ENCODE data around the gene SP5.

SP5 gene

DNA sequence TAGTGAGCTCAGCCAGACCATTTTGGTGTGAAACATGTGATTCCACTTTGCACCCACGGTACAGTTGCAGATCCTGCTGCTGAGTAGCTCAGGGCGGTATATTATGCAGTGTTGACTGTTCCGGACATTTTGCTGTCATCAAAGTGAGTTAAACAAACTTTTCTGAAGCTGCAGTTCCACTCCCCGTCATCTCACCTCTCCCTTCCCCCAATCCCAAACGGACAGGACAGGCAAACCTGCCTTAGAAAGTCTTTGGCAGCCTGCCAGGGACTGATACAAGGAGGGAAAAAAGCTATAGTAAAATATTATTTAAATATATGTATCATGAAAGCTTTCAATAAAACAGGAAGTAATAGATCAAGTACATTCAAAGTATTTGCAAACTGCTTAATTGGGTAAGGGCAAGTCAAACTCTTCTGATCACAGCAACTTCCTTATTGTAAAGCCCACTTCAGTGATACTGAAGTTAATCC is 35.5 kb upstream of the SP5 start:
- no peak overlapping the region for H3K4me3 ChIP-seq (ENCODE audit: low read depth, low read length)
- TF ChIP-seq, protein P1, sequence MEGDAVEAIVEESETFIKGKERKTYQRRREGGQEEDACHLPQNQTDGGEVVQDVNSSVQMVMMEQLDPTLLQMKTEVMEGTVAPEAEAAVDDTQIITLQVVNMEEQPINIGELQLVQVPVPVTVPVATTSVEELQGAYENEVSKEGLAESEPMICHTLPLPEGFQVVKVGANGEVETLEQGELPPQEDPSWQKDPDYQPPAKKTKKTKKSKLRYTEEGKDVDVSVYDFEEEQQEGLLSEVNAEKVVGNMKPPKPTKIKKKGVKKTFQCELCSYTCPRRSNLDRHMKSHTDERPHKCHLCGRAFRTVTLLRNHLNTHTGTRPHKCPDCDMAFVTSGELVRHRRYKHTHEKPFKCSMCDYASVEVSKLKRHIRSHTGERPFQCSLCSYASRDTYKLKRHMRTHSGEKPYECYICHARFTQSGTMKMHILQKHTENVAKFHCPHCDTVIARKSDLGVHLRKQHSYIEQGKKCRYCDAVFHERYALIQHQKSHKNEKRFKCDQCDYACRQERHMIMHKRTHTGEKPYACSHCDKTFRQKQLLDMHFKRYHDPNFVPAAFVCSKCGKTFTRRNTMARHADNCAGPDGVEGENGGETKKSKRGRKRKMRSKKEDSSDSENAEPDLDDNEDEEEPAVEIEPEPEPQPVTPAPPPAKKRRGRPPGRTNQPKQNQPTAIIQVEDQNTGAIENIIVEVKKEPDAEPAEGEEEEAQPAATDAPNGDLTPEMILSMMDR (IDR thresholded peaks at IDR 0.05; ENCODE audit: borderline replicate concordance, insufficient read depth, low read depth, low read length) = no peak

DNA sequence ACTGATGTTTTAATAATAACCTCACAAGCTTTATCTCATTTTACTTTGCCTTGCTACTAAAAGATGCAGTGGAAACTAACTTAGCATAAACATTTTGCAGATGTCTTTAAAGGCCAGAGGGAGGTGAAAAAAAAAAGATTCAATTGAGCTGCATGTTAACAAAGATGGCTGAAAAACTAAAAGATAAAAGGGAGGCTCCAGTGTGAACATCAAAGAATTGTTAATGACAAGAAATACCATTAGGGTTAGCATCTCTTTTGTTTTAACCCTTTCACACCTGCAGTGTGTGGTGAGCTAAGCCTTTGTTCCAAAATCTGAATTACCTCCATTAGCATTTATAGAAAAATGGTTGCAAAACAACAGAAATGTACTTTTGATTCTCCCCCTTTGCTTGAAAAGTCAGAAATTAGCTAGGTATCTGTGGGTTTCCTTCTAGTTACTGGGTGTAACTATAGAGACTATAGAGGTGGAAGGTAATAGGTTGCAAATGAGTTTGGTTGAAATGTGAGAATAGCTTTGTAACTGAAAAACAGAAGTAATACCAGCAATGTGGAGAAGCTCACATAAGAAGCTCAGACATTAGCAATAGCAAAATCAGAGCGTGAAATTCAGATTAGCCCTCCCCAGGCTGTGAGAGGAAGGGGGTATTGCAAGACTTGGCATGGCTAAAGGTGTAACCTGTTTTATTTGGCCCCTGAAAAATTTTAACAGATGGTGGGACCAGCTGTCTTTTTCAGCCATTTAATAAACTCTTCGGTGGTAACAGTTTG is 34.8 kb upstream of the SP5 start:
- TF ChIP-seq, protein P1 (IDR thresholded peaks at IDR 0.05; ENCODE audit: borderline replicate concordance, insufficient read depth, low read depth, low read length) = no peak

DNA sequence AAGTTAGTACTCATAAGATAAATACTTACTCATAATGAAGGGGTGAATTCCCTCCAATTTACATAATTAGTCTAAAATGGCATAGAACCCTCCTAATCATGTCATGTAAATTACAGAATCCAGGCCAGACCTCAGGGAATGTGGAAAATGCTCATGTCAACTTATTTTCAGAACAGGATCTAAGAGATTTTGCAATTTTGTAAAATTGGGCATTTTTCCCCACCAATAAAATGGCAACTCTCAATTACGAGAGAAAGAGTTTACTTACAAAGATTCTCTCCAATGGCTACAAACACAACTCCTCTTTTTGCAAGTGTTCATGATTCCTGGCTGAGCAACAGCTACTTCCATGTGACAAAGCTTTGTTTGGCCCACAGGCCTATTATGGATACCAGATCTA is 33.8 kb upstream of the SP5 start:
- H3K4me3 ChIP-seq (ENCODE audit: low read depth, low read length) = no peak overlapping the region
- TF ChIP-seq, protein P1 (IDR thresholded peaks at IDR 0.05; ENCODE audit: borderline replicate concordance, insufficient read depth, low read depth, low read length) = no peak

More for the DNA sequence above, 34.8 kb upstream of the SP5 start:
- H3K4me3 ChIP-seq (ENCODE audit: low read depth, low read length) = no peak overlapping the region

DNA sequence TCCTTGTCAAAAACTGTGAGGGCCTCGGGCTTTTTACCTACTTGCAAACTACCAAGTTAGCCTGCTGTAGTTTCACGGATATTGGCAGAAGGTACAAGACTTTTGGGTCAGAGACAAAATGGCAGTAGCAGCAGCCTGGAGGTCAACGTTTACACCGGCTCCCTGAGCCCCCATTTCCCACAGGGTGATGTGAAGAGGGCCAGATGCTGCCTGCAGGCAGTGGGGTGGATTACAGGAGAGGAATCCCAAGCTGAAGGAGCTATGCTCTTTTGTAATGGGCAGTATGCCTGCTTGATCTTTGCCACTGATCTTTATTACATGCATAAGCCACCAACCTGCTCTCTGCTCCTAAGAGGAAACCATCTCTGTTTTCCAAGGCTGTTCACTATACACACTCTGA is 29.5 kb upstream of the SP5 start:
- H3K4me3 ChIP-seq (ENCODE audit: low read depth, low read length) = no peak overlapping the region
- TF ChIP-seq, protein P1 (IDR thresholded peaks at IDR 0.05; ENCODE audit: borderline replicate concordance, insufficient read depth, low read depth, low read length) = no peak

DNA sequence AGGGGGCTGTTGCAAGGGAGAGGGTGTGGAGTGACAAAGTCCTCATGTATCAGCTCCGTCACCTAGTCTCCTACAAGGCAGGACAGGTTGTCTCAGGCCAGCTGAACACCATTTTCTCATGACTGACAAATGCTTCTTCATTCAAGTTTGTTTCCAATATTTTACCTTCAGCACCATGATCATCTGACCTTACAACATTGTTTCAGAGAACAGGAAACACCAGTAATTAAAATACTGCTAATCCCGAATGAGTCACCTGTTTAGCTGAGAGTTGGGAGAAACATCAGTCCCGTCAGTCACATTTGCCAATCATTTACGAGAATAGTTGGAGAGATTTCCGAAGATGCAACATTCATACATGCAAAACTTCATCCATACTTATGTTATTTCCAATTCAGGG is 25.7 kb upstream of the SP5 start:
- no peak overlapping the region for H3K4me3 ChIP-seq (ENCODE audit: low read depth, low read length)
- TF ChIP-seq, protein P1 (IDR thresholded peaks at IDR 0.05; ENCODE audit: borderline replicate concordance, insufficient read depth, low read depth, low read length) = no peak

DNA sequence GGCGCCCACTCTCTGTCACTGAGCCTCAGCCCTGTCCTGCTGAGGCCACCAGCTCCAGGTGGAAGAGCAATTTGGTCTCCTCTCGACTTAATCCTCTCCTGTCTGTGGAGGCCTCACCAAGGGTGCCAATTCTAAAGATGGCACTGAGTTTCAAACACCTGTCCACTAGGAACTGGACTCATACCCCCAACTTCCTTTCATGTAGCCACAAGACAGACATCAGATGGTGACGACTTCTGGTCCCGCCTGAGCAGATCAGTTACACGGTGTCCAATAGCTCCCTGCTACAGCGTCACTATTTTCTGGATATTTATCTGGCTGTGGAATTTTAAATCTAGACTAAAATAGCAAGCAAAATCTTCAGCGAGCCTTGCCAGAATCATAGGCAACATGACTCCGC is 24.5 kb upstream of the SP5 start:
- H3K4me3 ChIP-seq (ENCODE audit: low read depth, low read length) = no peak overlapping the region
- TF ChIP-seq, protein P1 (IDR thresholded peaks at IDR 0.05; ENCODE audit: borderline replicate concordance, insufficient read depth, low read depth, low read length) = no peak

DNA sequence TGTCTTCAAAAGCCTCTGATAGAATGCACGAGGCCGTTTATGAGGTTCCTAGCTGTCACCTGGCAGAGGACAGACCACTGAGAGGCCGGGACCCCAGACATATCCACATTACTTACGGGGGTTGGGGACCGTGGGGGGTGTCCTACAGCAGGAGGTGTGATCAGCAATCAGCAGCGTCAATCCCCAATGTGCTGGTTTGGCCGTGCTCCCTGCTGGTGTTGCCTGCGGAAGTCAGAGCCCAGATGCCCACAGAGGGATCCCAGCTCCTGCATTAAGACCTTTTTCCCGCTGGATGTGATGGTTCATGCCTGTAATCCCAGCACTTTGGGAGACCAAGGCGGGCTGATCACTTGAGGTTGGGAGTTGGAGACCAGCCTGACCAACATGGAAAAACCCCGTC is 20.8 kb upstream of the SP5 start:
- no peak overlapping the region for H3K4me3 ChIP-seq (ENCODE audit: low read depth, low read length)
- TF ChIP-seq, protein P1 (IDR thresholded peaks at IDR 0.05; ENCODE audit: borderline replicate concordance, insufficient read depth, low read depth, low read length) = no peak

Data from GM12875 (cell line).